Type B pancreatic cell (in vitro differentiated cells): Measurements from ENCODE around the gene MED25. TPM values are rescaled to one million over a fixed set of nuclear protein-coding genes. Genes with fewer than 3 reads are reported as not detected.

Experiments
- DNase-seq: peaks from one replicate; pipeline ENCODE4 v3.0.0; 2021; ENCODE audit warnings: mixed read lengths; ENCODE audit not compliant: unreplicated experiment; ENCODE audit errors: extremely low spot score
- H3K27ac Mint-ChIP-seq: 2 replicates; pipeline ENCODE4 v1.8.0; 2021; ENCODE audit warnings: mild to moderate bottlenecking, mixed read lengths
- H3K27me3 Mint-ChIP-seq: 2 replicates; pipeline ENCODE4 v1.8.0; 2021; ENCODE audit warnings: mixed read lengths
- H3K36me3 Mint-ChIP-seq: 2 replicates; pipeline ENCODE4 v1.8.0; 2021; ENCODE audit warnings: mixed read lengths
- H3K4me1 Mint-ChIP-seq: one replicate; pipeline ENCODE4 v1.8.0; 2021; ENCODE audit warnings: mixed read lengths; ENCODE audit not compliant: unreplicated experiment
- H3K4me3 Mint-ChIP-seq: 2 replicates; pipeline ENCODE4 v1.8.0; 2021; ENCODE audit warnings: mild to moderate bottlenecking, mixed read lengths
- H3K9me3 Mint-ChIP-seq: 2 replicates; pipeline ENCODE4 v1.8.0; 2021; ENCODE audit warnings: mixed read lengths
- total RNA-seq: library from RNA; stranded (reverse); gene quantifications from 2 replicates; pipeline ENCODE4 v1.2.1, GENCODE V29; 2021; ENCODE audit warnings: low replicate concordance
- TF ChIP-seq, protein P1 (sequence below): fragments of 200-600 bp; sonication (generic); conservative IDR thresholded peaks from 2 replicates; pipeline ENCODE4 v1.5.0; 2021; ENCODE audit warnings: antibody characterized with exemption, mild to moderate bottlenecking

Gene MED25
- total RNA-seq, 1 donor from 2014 or later, result 88.9 TPM

- DNase-seq, result no peak
- H3K27me3 Mint-ChIP-seq, result no peaks in the 10 kb centered on the region
These were observed 12.7 kb downstream of the MED25 start for GRCh38 chr19:49830766-49831165.

GRCh38 chr19:49831592-49831991 is 13.5 kb downstream of the MED25 start:
- H3K27me3 Mint-ChIP-seq, result no peaks in the 10 kb centered on the region
- no peak overlapping the region for H3K27ac Mint-ChIP-seq
- no peak for DNase-seq
- H3K4me3 Mint-ChIP-seq, result no peak overlapping the region
- peaks cover 1% of the 10 kb centered on the region for H3K36me3 Mint-ChIP-seq
- TF ChIP-seq, protein P1, sequence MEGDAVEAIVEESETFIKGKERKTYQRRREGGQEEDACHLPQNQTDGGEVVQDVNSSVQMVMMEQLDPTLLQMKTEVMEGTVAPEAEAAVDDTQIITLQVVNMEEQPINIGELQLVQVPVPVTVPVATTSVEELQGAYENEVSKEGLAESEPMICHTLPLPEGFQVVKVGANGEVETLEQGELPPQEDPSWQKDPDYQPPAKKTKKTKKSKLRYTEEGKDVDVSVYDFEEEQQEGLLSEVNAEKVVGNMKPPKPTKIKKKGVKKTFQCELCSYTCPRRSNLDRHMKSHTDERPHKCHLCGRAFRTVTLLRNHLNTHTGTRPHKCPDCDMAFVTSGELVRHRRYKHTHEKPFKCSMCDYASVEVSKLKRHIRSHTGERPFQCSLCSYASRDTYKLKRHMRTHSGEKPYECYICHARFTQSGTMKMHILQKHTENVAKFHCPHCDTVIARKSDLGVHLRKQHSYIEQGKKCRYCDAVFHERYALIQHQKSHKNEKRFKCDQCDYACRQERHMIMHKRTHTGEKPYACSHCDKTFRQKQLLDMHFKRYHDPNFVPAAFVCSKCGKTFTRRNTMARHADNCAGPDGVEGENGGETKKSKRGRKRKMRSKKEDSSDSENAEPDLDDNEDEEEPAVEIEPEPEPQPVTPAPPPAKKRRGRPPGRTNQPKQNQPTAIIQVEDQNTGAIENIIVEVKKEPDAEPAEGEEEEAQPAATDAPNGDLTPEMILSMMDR, result no peak
- H3K9me3 Mint-ChIP-seq, result no peaks in the 10 kb centered on the region
- H3K4me1 Mint-ChIP-seq, result peaks cover 2% of the 10 kb centered on the region

More at GRCh38 chr19:49830766-49831165, 12.7 kb downstream of the MED25 start:
- TF ChIP-seq, protein P1, result no peak
- H3K27ac Mint-ChIP-seq, result no peak overlapping the region
- peaks cover 5% of the 10 kb centered on the region for H3K4me1 Mint-ChIP-seq
- H3K9me3 Mint-ChIP-seq, result no peaks in the 10 kb centered on the region
- H3K36me3 Mint-ChIP-seq, result peaks cover 3% of the 10 kb centered on the region
- H3K4me3 Mint-ChIP-seq, result no peak overlapping the region

GRCh38 chr19:49832556-49832955 is 14.5 kb downstream of the MED25 start:
- H3K36me3 Mint-ChIP-seq, result peaks cover 6% of the 10 kb centered on the region
- H3K27ac Mint-ChIP-seq, result no peak overlapping the region
- no peaks in the 10 kb centered on the region for H3K9me3 Mint-ChIP-seq
- TF ChIP-seq, protein P1, result no peak
- no peak overlapping the region for H3K4me3 Mint-ChIP-seq
- H3K4me1 Mint-ChIP-seq, result peaks cover 4% of the 10 kb centered on the region
- H3K27me3 Mint-ChIP-seq, result no peaks in the 10 kb centered on the region
- no peak for DNase-seq

DNA sequence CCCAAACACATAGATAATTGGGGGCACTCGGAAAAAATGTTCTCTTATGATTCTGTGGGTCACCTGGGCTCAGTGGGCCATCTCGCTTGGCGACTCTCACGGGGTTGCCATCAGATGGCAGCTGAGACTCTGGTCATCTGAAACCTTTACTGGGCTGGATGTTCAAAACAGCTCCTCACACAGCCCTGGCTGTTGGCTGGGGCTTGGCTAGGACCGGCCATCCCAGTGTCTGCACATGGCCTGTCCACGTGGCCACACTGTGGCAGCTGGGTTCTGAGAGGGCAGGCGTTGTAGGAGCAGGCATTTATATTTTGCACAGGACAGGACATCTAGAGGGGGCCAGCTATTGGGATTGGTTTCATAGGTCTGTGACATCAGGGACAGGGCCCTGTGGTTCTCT is 15.5 kb downstream of the MED25 start:
- H3K4me1 Mint-ChIP-seq, result peaks cover 4% of the 10 kb centered on the region
- no peak overlapping the region for H3K4me3 Mint-ChIP-seq
- DNase-seq, result no peak
- no peak overlapping the region for H3K27ac Mint-ChIP-seq
- H3K36me3 Mint-ChIP-seq, result peaks cover 16% of the 10 kb centered on the region
- TF ChIP-seq, protein P1, result no peak
- no peaks in the 10 kb centered on the region for H3K9me3 Mint-ChIP-seq
- H3K27me3 Mint-ChIP-seq, result no peaks in the 10 kb centered on the region

DNA sequence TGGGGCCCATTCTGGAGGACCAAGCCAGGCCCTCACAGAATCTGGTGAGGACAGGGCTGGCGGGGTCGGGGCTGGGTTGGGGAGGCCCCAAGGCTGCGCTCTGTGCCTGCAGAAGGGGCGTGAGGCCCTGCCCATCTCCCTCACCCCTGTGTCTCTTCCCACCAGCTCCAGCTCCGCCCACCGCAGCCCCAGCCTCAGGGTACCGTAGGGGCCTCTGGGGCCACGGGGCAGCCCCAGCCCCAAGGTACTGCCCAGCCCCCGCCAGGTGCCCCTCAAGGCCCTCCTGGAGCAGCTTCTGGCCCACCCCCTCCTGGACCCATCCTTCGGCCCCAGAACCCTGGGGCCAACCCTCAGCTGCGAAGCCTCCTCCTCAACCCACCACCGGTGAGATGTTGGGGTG is 17.5 kb downstream of the MED25 start:
- no peak for DNase-seq
- no peak overlapping the region for H3K27ac Mint-ChIP-seq
- peaks cover 27% of the 10 kb centered on the region for H3K36me3 Mint-ChIP-seq
- no peaks in the 10 kb centered on the region for H3K27me3 Mint-ChIP-seq
- TF ChIP-seq, protein P1, result no peak
- H3K4me1 Mint-ChIP-seq, result peaks cover 4% of the 10 kb centered on the region
- H3K9me3 Mint-ChIP-seq, result no peaks in the 10 kb centered on the region
- H3K4me3 Mint-ChIP-seq, result no peak overlapping the region
